HepG2 (cell line): Measurements from ENCODE around the gene MCOLN1. TPM values are rescaled to one million over a fixed set of nuclear protein-coding genes. Genes with fewer than 3 reads are reported as not detected.

Experiments
- BATF2 ChIP-seq: sonication (generic); formaldehyde crosslinking; IDR thresholded peaks from 2 replicates; pipeline ENCODE4 v1.8.0; 2022; ENCODE audit warnings: mild to moderate bottlenecking, missing genetic modification reagents, moderate library complexity
- FOXA3 ChIP-seq: IDR thresholded peaks from 2 replicates; pipeline ENCODE4 v1.6.1; 2016; ENCODE audit warnings: missing genetic modification reagents, missing compliant biosample characterization
- HINFP ChIP-seq: sonication (generic); formaldehyde crosslinking; IDR thresholded peaks from 2 replicates; pipeline ENCODE4 v1.4.0; 2020; ENCODE audit warnings: low read depth, mild to moderate bottlenecking, missing genetic modification reagents
- KDM4B ChIP-seq: sonication (generic); formaldehyde crosslinking; IDR thresholded peaks from 2 replicates; pipeline ENCODE4 v1.4.0; 2020; ENCODE audit warnings: missing genetic modification reagents
- KDM5A ChIP-seq: fragments of 200-600 bp; sonication (generic); IDR thresholded peaks from 2 replicates; pipeline ENCODE4 v1.7.0; 2018; ENCODE audit warnings: antibody characterized with exemption, mild to moderate bottlenecking, low read length, borderline replicate concordance
- NCOA1 ChIP-seq: sonication (generic); formaldehyde crosslinking; IDR thresholded peaks from 2 replicates; pipeline ENCODE4 v1.9.0; 2021; ENCODE audit warnings: missing genetic modification reagents
- PRMT3 ChIP-seq: sonication (generic); formaldehyde crosslinking; IDR thresholded peaks from 2 replicates; pipeline ENCODE4 v1.8.1; 2022; ENCODE audit warnings: low read depth, mild to moderate bottlenecking, moderate library complexity, missing genetic modification reagents, borderline replicate concordance
- ZBTB2 ChIP-seq: sonication (generic); formaldehyde crosslinking; IDR thresholded peaks from 2 replicates; pipeline ENCODE4 v1.8.0; 2022; ENCODE audit warnings: low read depth, missing genetic modification reagents
- ZBTB34 ChIP-seq: sonication (generic); formaldehyde crosslinking; IDR thresholded peaks from 2 replicates; pipeline ENCODE4 v1.8.0; 2022; ENCODE audit warnings: mild to moderate bottlenecking, missing genetic modification reagents
- ZMAT3 ChIP-seq: sonication (generic); formaldehyde crosslinking; conservative IDR thresholded peaks from 2 replicates; pipeline ENCODE4 v1.7.0; 2021; ENCODE audit warnings: missing genetic modification reagents
- ZNF281 ChIP-seq: sonication (generic); formaldehyde crosslinking; IDR thresholded peaks from 2 replicates; pipeline ENCODE4 v1.4.0; 2020; ENCODE audit warnings: missing genetic modification reagents, borderline replicate concordance
- ZNF660 ChIP-seq: sonication (generic); formaldehyde crosslinking; IDR thresholded peaks from 2 replicates; pipeline ENCODE4 v1.5.1; 2020; ENCODE audit warnings: mild to moderate bottlenecking, low read depth, missing genetic modification reagents, borderline replicate concordance
- ZNF687 ChIP-seq: sonication (generic); formaldehyde crosslinking; IDR thresholded peaks from 2 replicates; pipeline ENCODE4 v1.5.1; 2020; ENCODE audit warnings: mild to moderate bottlenecking, missing genetic modification reagents, moderate library complexity
- ZNF780A ChIP-seq: sonication (generic); formaldehyde crosslinking; IDR thresholded peaks from 2 replicates; pipeline ENCODE4 v1.8.0; 2022; ENCODE audit warnings: mild to moderate bottlenecking, missing genetic modification reagents, moderate library complexity
- ZNF788 ChIP-seq: sonication (generic); formaldehyde crosslinking; IDR thresholded peaks from 2 replicates; pipeline ENCODE4 v1.5.0; 2020; ENCODE audit warnings: mild to moderate bottlenecking, missing genetic modification reagents, borderline replicate concordance
- ZNF839 ChIP-seq: sonication (generic); formaldehyde crosslinking; IDR thresholded peaks from 2 replicates; pipeline ENCODE4 v1.4.0; 2020; ENCODE audit warnings: missing genetic modification reagents, mild to moderate bottlenecking, borderline replicate concordance
- polyA plus RNA-seq, 8 experiments: library from polyadenylated mRNA; depleted of rRNA in 3 of 8; stranded (reverse) in 7 of 8; unstranded in 1 of 8; fragments of >200 nt; fragmentation: Illumina TruSeq in 4 of 8; extraction: Trizol in 4 of 8; gene quantifications; 2 replicates each; pipeline versions ENCODE4 v1.2.1 to v1.2.3, GENCODE V29; 2011 to 2016; ENCODE audit warnings: low read depth in 4 of 8, missing spikeins in 1 of 8, mixed read lengths in 1 of 8; ENCODE audit not compliant: insufficient read depth in 1 of 8
- total RNA-seq, 5 experiments: library from RNA; depleted of rRNA; stranded (reverse); fragments of >200 nt; fragmentation: Illumina TruSeq; extraction: Trizol; gene quantifications; 2 replicates each; pipeline ENCODE4 v1.2.3, GENCODE V29; 2016; ENCODE audit warnings: low read depth in 1 of 5

Gene MCOLN1
- total and polyA plus RNA-seq, 2 of the 13 experiments (the other 11 are each of a cell fraction or from before 2014, with no cell fraction given), result 3.4 to 15.7 TPM

- TF ChIP-seq HINFP (CRISPR knock-in tag) (no peak; the same call in 1 of the 2 replicates), ZNF687 (peak; percentile 91), ZBTB2 (CRISPR knock-in tag) (no peak), BATF2 (no peak), FOXA3 (CRISPR knock-in tag) (no peak), ZNF780A (CRISPR knock-in tag) (no peak), PRMT3 (CRISPR knock-in tag) (no peak), ZNF660 (CRISPR knock-in tag) (no peak), ZNF839 (CRISPR knock-in tag) (no peak), ZNF788 (CRISPR knock-in tag) (no peak; the same call in 1 of the 2 replicates), NCOA1 (CRISPR knock-in tag) (no peak), KDM4B (CRISPR knock-in tag) (no peak), ZNF281 (CRISPR knock-in tag) (0 out of 2 replicates have a peak, but pooled peaks have one; percentile 10), ZBTB34 (no peak), ZMAT3 (CRISPR knock-in tag) (peak; percentile 63; the same call in 1 of the 2 replicates), KDM5A (no peak)
Observed at GRCh38 chr19:7494416-7495098, 27.9 kb upstream of the MCOLN1 start (continued).
